Chondrocyte (in vitro differentiated cells): ENCODE results near the gene CUL2. TPM values are rescaled to one million over a fixed set of nuclear protein-coding genes. Genes with fewer than 3 reads are reported as not detected.
A peak's percentile ranks its signal among the peaks of the same experiment; 100 is the strongest.

Experiments
- DNase-seq: peaks from one replicate; pipeline ENCODE4 v3.0.0; 2021; ENCODE audit warnings: mixed read lengths, low spot score
- H3K27ac Mint-ChIP-seq: one replicate; pipeline ENCODE4 v1.8.0; 2021; ENCODE audit warnings: mild to moderate bottlenecking, moderate library complexity, mixed read lengths; ENCODE audit not compliant: unreplicated experiment
- H3K27me3 Mint-ChIP-seq: 2 replicates; pipeline ENCODE4 v1.8.0; 2021; ENCODE audit warnings: low read depth, mixed read lengths
- H3K36me3 Mint-ChIP-seq: 2 replicates; pipeline ENCODE4 v1.8.0; 2021; ENCODE audit warnings: low read depth, mixed read lengths
- H3K4me1 Mint-ChIP-seq: 2 replicates; pipeline ENCODE4 v1.8.0; 2021; ENCODE audit warnings: low read depth, mild to moderate bottlenecking, mixed read lengths
- H3K4me3 Mint-ChIP-seq: one replicate; pipeline ENCODE4 v1.8.0; 2021; ENCODE audit warnings: mild to moderate bottlenecking, moderate library complexity, mixed read lengths; ENCODE audit not compliant: unreplicated experiment
- H3K9me3 Mint-ChIP-seq: 2 replicates; pipeline ENCODE4 v1.8.0; 2021; ENCODE audit warnings: low read depth, mixed read lengths
- total RNA-seq: library from RNA; stranded (reverse); gene quantifications from 3 replicates; pipeline ENCODE4 v1.2.1, GENCODE V29; 2021
- TF ChIP-seq, protein P1 (sequence below): fragments of 200-600 bp; sonication (generic); IDR thresholded peaks from 2 replicates; pipeline ENCODE4 v1.5.0; 2021; ENCODE audit warnings: antibody characterized with exemption, mild to moderate bottlenecking, moderate library complexity

CUL2 gene
- total RNA-seq, 1 donor from 2014 or later = 32.8 TPM

DNA sequence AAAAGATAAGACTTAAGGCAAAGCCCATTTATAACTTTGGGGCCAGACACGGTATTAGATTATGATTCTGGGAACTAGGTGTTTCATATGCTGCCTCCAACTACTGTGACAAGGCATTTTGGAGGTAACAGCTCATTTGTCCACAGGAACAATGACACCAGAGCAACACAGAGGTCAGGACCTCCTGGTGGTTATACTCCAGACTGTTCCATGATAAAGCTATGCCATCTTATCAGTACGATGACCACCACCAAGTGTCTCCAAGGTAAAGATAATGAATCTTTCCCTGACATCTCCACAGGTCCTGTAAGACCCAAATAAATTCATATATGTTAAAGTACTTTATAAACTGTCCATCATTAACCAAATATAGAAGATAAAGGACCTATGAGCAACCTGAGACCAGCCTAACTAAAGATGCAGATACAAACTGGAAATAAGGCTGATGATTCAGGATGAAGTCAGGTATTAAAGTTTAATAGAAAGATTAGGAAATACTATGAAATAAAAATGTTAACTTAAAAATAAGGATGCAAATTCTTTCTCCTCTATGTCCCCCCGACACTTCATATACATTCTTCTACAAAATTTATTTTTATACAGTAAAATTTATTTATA lies 26.2 kb downstream of the CUL2 start:
- H3K27me3 Mint-ChIP-seq = no peaks in the 10 kb centered on the region
- peaks cover 6% of the 10 kb centered on the region for H3K36me3 Mint-ChIP-seq
- TF ChIP-seq, protein P1, sequence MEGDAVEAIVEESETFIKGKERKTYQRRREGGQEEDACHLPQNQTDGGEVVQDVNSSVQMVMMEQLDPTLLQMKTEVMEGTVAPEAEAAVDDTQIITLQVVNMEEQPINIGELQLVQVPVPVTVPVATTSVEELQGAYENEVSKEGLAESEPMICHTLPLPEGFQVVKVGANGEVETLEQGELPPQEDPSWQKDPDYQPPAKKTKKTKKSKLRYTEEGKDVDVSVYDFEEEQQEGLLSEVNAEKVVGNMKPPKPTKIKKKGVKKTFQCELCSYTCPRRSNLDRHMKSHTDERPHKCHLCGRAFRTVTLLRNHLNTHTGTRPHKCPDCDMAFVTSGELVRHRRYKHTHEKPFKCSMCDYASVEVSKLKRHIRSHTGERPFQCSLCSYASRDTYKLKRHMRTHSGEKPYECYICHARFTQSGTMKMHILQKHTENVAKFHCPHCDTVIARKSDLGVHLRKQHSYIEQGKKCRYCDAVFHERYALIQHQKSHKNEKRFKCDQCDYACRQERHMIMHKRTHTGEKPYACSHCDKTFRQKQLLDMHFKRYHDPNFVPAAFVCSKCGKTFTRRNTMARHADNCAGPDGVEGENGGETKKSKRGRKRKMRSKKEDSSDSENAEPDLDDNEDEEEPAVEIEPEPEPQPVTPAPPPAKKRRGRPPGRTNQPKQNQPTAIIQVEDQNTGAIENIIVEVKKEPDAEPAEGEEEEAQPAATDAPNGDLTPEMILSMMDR = no peak
- no peak overlapping the region for H3K4me3 Mint-ChIP-seq
- DNase-seq = no peak
- no peaks in the 10 kb centered on the region for H3K9me3 Mint-ChIP-seq
- H3K4me1 Mint-ChIP-seq = peaks cover 11% of the 10 kb centered on the region
- no peak overlapping the region for H3K27ac Mint-ChIP-seq

GRCh38 chr10:35059481-35059880 lies 30.7 kb downstream of the CUL2 start:
- TF ChIP-seq, protein P1 = no peak
- no peaks in the 10 kb centered on the region for H3K9me3 Mint-ChIP-seq
- no peak overlapping the region for H3K4me3 Mint-ChIP-seq
- no peak overlapping the region for H3K27ac Mint-ChIP-seq
- H3K4me1 Mint-ChIP-seq = peaks cover 21% of the 10 kb centered on the region
- no peak for DNase-seq
- peaks cover 7% of the 10 kb centered on the region for H3K36me3 Mint-ChIP-seq
- H3K27me3 Mint-ChIP-seq = no peaks in the 10 kb centered on the region

GRCh38 chr10:35058686-35059085 lies 31.5 kb downstream of the CUL2 start:
- H3K27ac Mint-ChIP-seq = peak overlapping the region; percentile 61
- no peak for DNase-seq
- H3K4me1 Mint-ChIP-seq = peaks cover 21% of the 10 kb centered on the region
- H3K27me3 Mint-ChIP-seq = no peaks in the 10 kb centered on the region
- TF ChIP-seq, protein P1 = no peak
- no peak overlapping the region for H3K4me3 Mint-ChIP-seq
- no peaks in the 10 kb centered on the region for H3K9me3 Mint-ChIP-seq
- peaks cover 7% of the 10 kb centered on the region for H3K36me3 Mint-ChIP-seq

DNA sequence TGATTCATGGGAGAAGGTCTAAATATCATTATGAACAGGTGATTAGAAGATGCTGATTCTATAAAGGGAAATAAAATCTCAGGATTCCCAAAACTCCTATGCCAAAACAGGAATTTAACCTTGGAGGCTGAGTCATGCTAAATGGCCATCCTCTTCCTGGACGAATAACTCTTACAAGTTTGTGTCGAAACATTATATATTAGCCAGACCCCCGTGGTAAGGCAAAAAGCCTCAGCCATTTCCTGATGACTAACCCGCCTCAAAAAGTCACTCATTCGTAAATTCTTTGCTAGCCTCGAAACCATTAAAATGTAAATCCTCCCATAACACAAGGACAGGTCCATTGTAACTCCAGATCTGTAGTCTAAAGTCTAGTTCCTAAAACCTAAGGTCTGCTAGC lies 32.0 kb downstream of the CUL2 start:
- H3K9me3 Mint-ChIP-seq = no peaks in the 10 kb centered on the region
- no peaks in the 10 kb centered on the region for H3K27me3 Mint-ChIP-seq
- DNase-seq = no peak
- H3K4me1 Mint-ChIP-seq = peaks cover 21% of the 10 kb centered on the region
- no peak overlapping the region for H3K4me3 Mint-ChIP-seq
- TF ChIP-seq, protein P1 = no peak
- H3K36me3 Mint-ChIP-seq = peaks cover 7% of the 10 kb centered on the region
- peak overlapping the region; percentile 61 for H3K27ac Mint-ChIP-seq

GRCh38 chr10:35056686-35057085 lies 33.5 kb downstream of the CUL2 start:
- TF ChIP-seq, protein P1 = no peak
- Mint-ChIP-seq H3K27ac (peak overlapping the region; percentile 15), H3K4me3 (no peak overlapping the region), H3K9me3 (no peaks in the 10 kb centered on the region), H3K27me3 (no peaks in the 10 kb centered on the region), H3K4me1 (peaks cover 21% of the 10 kb centered on the region), H3K36me3 (peaks cover 14% of the 10 kb centered on the region)
- DNase-seq = no peak
